Astrocyte (in vitro differentiated cells and primary cell): ENCODE results near the gene FGD5. TPM values are rescaled to one million over a fixed set of nuclear protein-coding genes. Genes with fewer than 3 reads are reported as not detected.

Experiments used
- DNase-seq: peaks from one replicate; pipeline ENCODE4 v3.0.0-alpha.2; 2010; ENCODE audit warnings: low read depth
- FAIRE-seq: peaks from 2 replicates; lab custom pipeline; 2011; peaks lifted over from hg19 to GRCh38; lab: Jason Lieb, UNC
- H2AFZ ChIP-seq: 2 replicates; pipeline ENCODE4 v1.6.0; 2012; ENCODE audit warnings: low read depth, low read length, inconsistent platforms
- H3K27ac ChIP-seq: 2 replicates; pipeline ENCODE4 v1.5.1; 2011; ENCODE audit warnings: low read depth, low read length, inconsistent platforms
- H3K27me3 ChIP-seq: 2 replicates; pipeline ENCODE4 v1.6.0; 2011; ENCODE audit warnings: low read length, inconsistent platforms; ENCODE audit not compliant: insufficient read depth
- H3K36me3 ChIP-seq: 2 replicates; pipeline ENCODE4 v1.5.1; 2011; ENCODE audit warnings: low read length, inconsistent platforms; ENCODE audit not compliant: insufficient read depth
- H3K4me1 ChIP-seq: 2 replicates; pipeline ENCODE4 v1.5.1; 2011; ENCODE audit warnings: low read length, inconsistent platforms; ENCODE audit not compliant: insufficient read depth
- H3K4me2 ChIP-seq: 2 replicates; pipeline ENCODE4 v1.6.0; 2012; ENCODE audit warnings: low read length, inconsistent platforms
- H3K4me3 ChIP-seq: 2 replicates; pipeline ENCODE4 v1.5.1; 2011; ENCODE audit warnings: low read depth, mild to moderate bottlenecking, low read length, inconsistent platforms; ENCODE audit not compliant: insufficient read depth
- H3K79me2 ChIP-seq: 2 replicates; pipeline ENCODE4 v1.6.0; 2012; ENCODE audit warnings: mild to moderate bottlenecking, low read length, inconsistent platforms; ENCODE audit not compliant: insufficient read depth
- H3K9ac ChIP-seq: 2 replicates; pipeline ENCODE4 v1.6.0; 2012; ENCODE audit warnings: mild to moderate bottlenecking, low read length, inconsistent platforms
- H3K9me3 ChIP-seq: 2 replicates; pipeline ENCODE4 v1.5.1; 2012; ENCODE audit warnings: low read depth, mild to moderate bottlenecking, low read length, inconsistent platforms; ENCODE audit not compliant: insufficient read depth
- H4K20me1 ChIP-seq: 2 replicates; pipeline ENCODE4 v1.6.0; 2012; ENCODE audit warnings: low read length, inconsistent platforms; ENCODE audit not compliant: insufficient read depth
- H3K27ac Mint-ChIP-seq: one replicate; pipeline ENCODE4 v1.8.0; 2021; ENCODE audit warnings: mild to moderate bottlenecking, mixed read lengths; ENCODE audit not compliant: unreplicated experiment
- H3K27me3 Mint-ChIP-seq: one replicate; pipeline ENCODE4 v1.8.0; 2021; ENCODE audit warnings: low read depth, mixed read lengths; ENCODE audit not compliant: unreplicated experiment
- H3K36me3 Mint-ChIP-seq: one replicate; pipeline ENCODE4 v1.8.0; 2021; ENCODE audit warnings: low read depth, mixed read lengths; ENCODE audit not compliant: unreplicated experiment
- H3K4me1 Mint-ChIP-seq: one replicate; pipeline ENCODE4 v1.8.0; 2021; ENCODE audit warnings: low read depth, mixed read lengths; ENCODE audit not compliant: unreplicated experiment
- H3K4me3 Mint-ChIP-seq: one replicate; pipeline ENCODE4 v1.8.0; 2021; ENCODE audit warnings: mild to moderate bottlenecking, moderate library complexity, mixed read lengths; ENCODE audit not compliant: unreplicated experiment
- H3K9me3 Mint-ChIP-seq: one replicate; pipeline ENCODE4 v1.8.0; 2021; ENCODE audit warnings: mild to moderate bottlenecking, mixed read lengths; ENCODE audit not compliant: unreplicated experiment
- CTCF ChIP-seq: IDR thresholded peaks from 2 replicates; pipeline ENCODE4 v1.5.1; 2011; ENCODE audit warnings: low read depth, mild to moderate bottlenecking, inconsistent platforms, low read length, moderate library complexity; ENCODE audit not compliant: insufficient read depth
- EZH2 ChIP-seq: IDR thresholded peaks from 2 replicates; pipeline ENCODE4 v1.6.1; 2012; ENCODE audit warnings: mild to moderate bottlenecking, low read length, inconsistent platforms; ENCODE audit not compliant: insufficient read depth
- total RNA-seq: library from RNA; stranded (reverse); gene quantifications from 2 replicates; pipeline ENCODE4 v1.2.1, GENCODE V29; 2021

Gene FGD5
- total RNA-seq, 1 donor from 2014 or later, result 2.0 TPM

GRCh38 chr3:14774431-14774830, 44.3 kb upstream of the FGD5 start:
- no peaks in the 10 kb centered on the region for H3K36me3 ChIP-seq
- H2AFZ ChIP-seq, result no peak overlapping the region
- FAIRE-seq (no peak), DNase-seq (no peak)
- H3K9me3 ChIP-seq, result no peaks in the 10 kb centered on the region
- H3K27me3 Mint-ChIP-seq, result peaks cover 16% of the 10 kb centered on the region
- no peaks in the 10 kb centered on the region for H3K79me2 ChIP-seq
- H3K4me3 ChIP-seq, result no peak overlapping the region
- no peaks in the 10 kb centered on the region for H3K9me3 Mint-ChIP-seq
- H3K4me2 ChIP-seq, result no peak overlapping the region
- no peaks in the 10 kb centered on the region for H4K20me1 ChIP-seq
- H3K9ac ChIP-seq, result no peak overlapping the region
- H3K27ac Mint-ChIP-seq, result no peak overlapping the region
- H3K4me1 Mint-ChIP-seq, result no peaks in the 10 kb centered on the region
- TF ChIP-seq CTCF (no peak), EZH2 (no peak)
- no peaks in the 10 kb centered on the region for H3K27me3 ChIP-seq
- no peak overlapping the region for H3K4me3 Mint-ChIP-seq
- H3K4me1 ChIP-seq, result no peaks in the 10 kb centered on the region
- H3K27ac ChIP-seq, result no peak overlapping the region
- no peaks in the 10 kb centered on the region for H3K36me3 Mint-ChIP-seq

DNA sequence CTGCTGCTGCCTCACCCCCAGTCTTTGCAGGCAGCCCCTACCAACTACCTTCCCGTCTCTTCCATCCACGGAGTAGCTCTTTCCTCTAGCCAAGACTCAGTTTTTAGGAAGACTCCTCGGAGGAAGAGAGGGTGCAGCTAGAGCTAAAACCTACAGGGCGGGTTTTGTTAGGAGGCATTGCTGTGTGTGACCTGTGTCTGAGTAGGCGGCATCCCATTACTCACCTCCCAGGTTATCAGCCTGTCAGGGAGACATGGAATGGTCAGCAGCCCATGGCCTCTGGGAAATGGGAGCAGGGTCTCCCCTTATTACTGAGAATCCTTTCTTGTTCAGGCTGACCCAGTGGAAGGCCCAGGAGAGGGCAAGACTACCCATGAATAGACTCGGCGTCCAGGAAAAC, 43.8 kb upstream of the FGD5 start:
- Mint-ChIP-seq H3K4me3 (no peak overlapping the region), H3K27me3 (peaks cover 13% of the 10 kb centered on the region), H3K36me3 (no peaks in the 10 kb centered on the region), H3K27ac (no peak overlapping the region), H3K9me3 (no peaks in the 10 kb centered on the region), H3K4me1 (no peaks in the 10 kb centered on the region)
- no peak for DNase-seq
- H3K4me2 ChIP-seq, result no peak overlapping the region
- TF ChIP-seq EZH2 (no peak), CTCF (no peak)
- no peaks in the 10 kb centered on the region for H3K79me2 ChIP-seq
- no peaks in the 10 kb centered on the region for H3K36me3 ChIP-seq
- no peak overlapping the region for H3K27ac ChIP-seq
- H4K20me1 ChIP-seq, result no peaks in the 10 kb centered on the region
- H3K4me1 ChIP-seq, result no peaks in the 10 kb centered on the region
- H2AFZ ChIP-seq, result no peak overlapping the region
- H3K27me3 ChIP-seq, result no peaks in the 10 kb centered on the region
- H3K9me3 ChIP-seq, result no peaks in the 10 kb centered on the region
- H3K9ac ChIP-seq, result no peak overlapping the region
- H3K4me3 ChIP-seq, result no peak overlapping the region
- FAIRE-seq, result no peak

GRCh38 chr3:14775563-14775962, 43.2 kb upstream of the FGD5 start:
- H3K27me3 ChIP-seq, result no peaks in the 10 kb centered on the region
- H2AFZ ChIP-seq, result no peak overlapping the region
- no peak overlapping the region for H3K27ac ChIP-seq
- no peaks in the 10 kb centered on the region for H4K20me1 ChIP-seq
- no peak overlapping the region for H3K4me3 ChIP-seq
- no peak overlapping the region for H3K4me2 ChIP-seq
- H3K4me1 ChIP-seq, result no peaks in the 10 kb centered on the region
- H3K79me2 ChIP-seq, result no peaks in the 10 kb centered on the region
- no peaks in the 10 kb centered on the region for H3K36me3 ChIP-seq
- no peak for DNase-seq
- TF ChIP-seq EZH2 (no peak), CTCF (no peak)
- no peaks in the 10 kb centered on the region for H3K9me3 Mint-ChIP-seq
- H3K27ac Mint-ChIP-seq, result no peak overlapping the region
- no peaks in the 10 kb centered on the region for H3K36me3 Mint-ChIP-seq
- H3K9ac ChIP-seq, result no peak overlapping the region
- no peak overlapping the region for H3K4me3 Mint-ChIP-seq
- FAIRE-seq, result no peak
- H3K27me3 Mint-ChIP-seq, result peaks cover 10% of the 10 kb centered on the region
- no peaks in the 10 kb centered on the region for H3K4me1 Mint-ChIP-seq
- H3K9me3 ChIP-seq, result no peaks in the 10 kb centered on the region
